GM20000 (cell line): Measurements from ENCODE around the gene HES7.

ENCODE experiments used
- DNase-seq: peaks from one replicate; pipeline ENCODE4 v3.0.0; 2012; ENCODE audit warnings: low spot score
- CTCF ChIP-seq: IDR thresholded peaks from 2 replicates; pipeline ENCODE4 v1.5.1; 2012; ENCODE audit warnings: mild to moderate bottlenecking, control low read depth; ENCODE audit errors: extremely low read depth, missing control alignments

The HES7 gene

GRCh38 chr17:8095361-8095760, 28.5 kb downstream of the HES7 start:
- TF ChIP-seq CTCF: no peak
- DNase-seq: no peak

- no peak for TF ChIP-seq CTCF
- peak; percentile 67 for DNase-seq
These were observed 32.7 kb downstream of the HES7 start for GRCh38 chr17:8091033-8091687.

DNA sequence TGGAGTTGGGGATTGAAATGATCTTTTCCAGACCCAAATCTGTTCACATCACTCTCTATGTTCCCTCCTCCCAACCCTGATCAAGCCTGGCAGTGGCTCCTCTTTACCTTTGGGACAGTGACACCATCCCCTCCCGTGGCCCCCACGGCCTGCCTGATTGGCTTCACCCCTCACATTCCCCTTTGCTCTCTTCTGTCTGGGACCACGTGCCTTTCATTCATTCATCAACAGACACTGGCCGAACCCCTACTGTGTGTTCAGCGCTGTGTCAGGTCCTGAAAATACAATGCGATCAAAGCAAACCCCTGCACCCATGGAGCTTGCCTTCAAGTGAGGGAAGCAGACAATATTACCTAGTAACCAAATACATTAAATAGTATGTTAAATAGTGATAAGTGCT, 34.2 kb downstream of the HES7 start:
- DNase-seq: no peak
- no peak for TF ChIP-seq CTCF

- no peak for TF ChIP-seq CTCF
- DNase-seq: no peak
These were observed 36.0 kb downstream of the HES7 start for GRCh38 chr17:8087952-8088230.

GRCh38 chr17:8087075-8087951, 36.6 kb downstream of the HES7 start, which contains the start of gene ALOX12B:
ALOX12B (minus strand) TSS chr17:8087716; CDS start chr17:8087442, 274 bp downstream.
- no peak for TF ChIP-seq CTCF
- DNase-seq: no peak

GRCh38 chr17:8084250-8084649, 39.7 kb downstream of the HES7 start:
- TF ChIP-seq CTCF: no peak
- DNase-seq: no peak

- TF ChIP-seq CTCF: no peak
- DNase-seq: no peak
These were observed 41.6 kb downstream of the HES7 start for GRCh38 chr17:8082292-8082691.
